Esophagus squamous epithelium (tissue), 5 donors: ENCODE results near the gene PDZRN3. TPM values are rescaled to one million over a fixed set of nuclear protein-coding genes. Genes with fewer than 3 reads are reported as not detected.

ENCODE experiments used
- DNase-seq: peaks from one replicate; lab custom pipeline; 2025; lab: John Stamatoyannopoulos, UW
- H3K27ac ChIP-seq, 4 donors: fragments of 200-600 bp; sonication (generic); one replicate each; pipeline ENCODE4 v1.5.1; 2016 to 2019; ENCODE audit warnings: mild to moderate bottlenecking in 1 of 4
- H3K27me3 ChIP-seq, 4 donors: fragments of 200-600 bp; sonication (generic); 1 replicate in 3 of 4; 2 replicates in 1 of 4; pipeline versions ENCODE4 v1.5.1 to v1.6.0; 2017 to 2021; ENCODE audit warnings: antibody characterized with exemption in 1 of 4
- H3K36me3 ChIP-seq, 3 donors: fragments of 200-600 bp; sonication (generic); one replicate each; pipeline ENCODE4 v1.5.1; 2016 to 2019
- H3K4me1 ChIP-seq, 3 donors: fragments of 200-600 bp; sonication (generic); one replicate each; pipeline ENCODE4 v1.5.1; 2017 to 2019
- H3K4me3 ChIP-seq, 4 donors: fragments of 200-600 bp; sonication (generic); 1 replicate in 3 of 4; 2 replicates in 1 of 4; pipeline ENCODE4 v1.5.1; 2016 to 2019; ENCODE audit warnings: mild to moderate bottlenecking in 2 of 4, moderate library complexity in 1 of 4
- H3K9me3 ChIP-seq, 3 donors: fragments of 200-600 bp; sonication (generic); one replicate each; pipeline ENCODE4 v1.5.1; 2016 to 2019
- CTCF ChIP-seq, 6 experiments: fragments of 450-650 bp in 4 of 6; fragments of 200-600 bp in 2 of 6; sonication (generic) in 2 of 6; IDR thresholded peaks; one replicate each; pipeline ENCODE4 v1.5.1; 2016 to 2019; ENCODE audit warnings: antibody characterized with exemption in 6 of 6, mild to moderate bottlenecking in 4 of 6, moderate library complexity in 4 of 6
- POLR2A ChIP-seq, 4 donors: fragments of 450-650 bp; IDR thresholded peaks; one replicate each; pipeline ENCODE4 v1.6.1; 2017; ENCODE audit warnings: antibody characterized with exemption in 4 of 4, mild to moderate bottlenecking in 4 of 4, moderate library complexity in 3 of 4
- WGBS, 2 donors: methylation state at CpG; one replicate each; pipeline ENCODE4 v1.1.5; 2018; 5-methylcytosine and 5-hydroxymethylcytosine counted together
- intact Hi-C: fragments of 100-400 bp; cut with DNase I; formaldehyde crosslinking; loops from one replicate; pipeline ENCODE4 v1.15.0; 2022
- total RNA-seq, 4 donors: library from RNA; depleted of rRNA; stranded (reverse); fragments of >200 nt; gene quantifications; one replicate each; pipeline ENCODE4 v1.1.0, GENCODE V29; 2016
- donor health status: DM: yes; HTN: yes; CAD: no.

PDZRN3 gene
- total RNA-seq, 4 donors from 2014 or later = 22.1 to 54.9 (median 38.9) TPM

- intact Hi-C loops = loop anchor here (5.0 to 10.0 kb wide), 2 partner anchors 397 to 564 kb away; no protein-coding TSS in a partner anchor
- no peaks in the 10 kb centered on the region for H3K27me3 ChIP-seq
- WGBS, 2 donors = 69 to 81% methylated on average over 10 to 14 of the region's 23 CpGs
- H3K4me3 ChIP-seq = no peak overlapping the region
- no peaks in the 10 kb centered on the region for H3K36me3 ChIP-seq
- no peak overlapping the region for H3K27ac ChIP-seq
- H3K9me3 ChIP-seq = no peaks in the 10 kb centered on the region
- H3K4me1 ChIP-seq = peaks cover 0 to 23% (median 0%) of the 10 kb centered on the region in 3 donors
- TF ChIP-seq CTCF (IDR thresholded peaks at IDR 0.05) = no peak
- no peak for TF ChIP-seq POLR2A (IDR thresholded peaks at IDR 0.05)
- no peak for DNase-seq
Measured at GRCh38 chr3:73498764-73499622, 125.7 kb downstream of the PDZRN3 start.

- TF ChIP-seq CTCF (IDR thresholded peaks at IDR 0.05) = no peak
- no peak for TF ChIP-seq POLR2A (IDR thresholded peaks at IDR 0.05)
- WGBS, 2 donors = 85 to 89% methylated on average over 12 to 13 of the region's 13 CpGs
- Histone ChIP-seq H3K4me1 (peaks cover 0 to 34% (median 3%) of the 10 kb centered on the region in 3 donors), H3K9me3 (no peaks in the 10 kb centered on the region), H3K27ac (no peak overlapping the region), H3K27me3 (no peaks in the 10 kb centered on the region), H3K36me3 (no peaks in the 10 kb centered on the region), H3K4me3 (no peak overlapping the region)
- DNase-seq = no peak
- intact Hi-C loops = loop anchor here (5.0 to 10.0 kb wide), 2 partner anchors 396 to 563 kb away; no protein-coding TSS in a partner anchor
Measured at GRCh38 chr3:73497646-73498406, 126.9 kb downstream of the PDZRN3 start.

GRCh38 chr3:73493543-73494308, 131.0 kb downstream of the PDZRN3 start:
- TF ChIP-seq CTCF (IDR thresholded peaks at IDR 0.05) = no peak
- no peak for TF ChIP-seq POLR2A (IDR thresholded peaks at IDR 0.05)
- H3K36me3 ChIP-seq = no peaks in the 10 kb centered on the region
- H3K27me3 ChIP-seq = no peaks in the 10 kb centered on the region
- intact Hi-C loops = loop anchor here (10.0 kb wide), 1 partner anchor 559 kb away; no protein-coding TSS in a partner anchor
- DNase-seq = no peak
- no peaks in the 10 kb centered on the region for H3K9me3 ChIP-seq
- H3K4me3 ChIP-seq = no peak overlapping the region
- H3K4me1 ChIP-seq = peaks cover 0 to 27% (median 9%) of the 10 kb centered on the region in 3 donors
- peak overlapping the region in 1 of 4 donors; percentile 6 for H3K27ac ChIP-seq
- 63 to 66% methylated on average over 7 of the region's 7 CpGs for WGBS, 2 donors

GRCh38 chr3:73492186-73492585, 132.6 kb downstream of the PDZRN3 start:
- H3K36me3 ChIP-seq = no peaks in the 10 kb centered on the region
- TF ChIP-seq POLR2A (IDR thresholded peaks at IDR 0.05) = no peak
- no peak for TF ChIP-seq CTCF (IDR thresholded peaks at IDR 0.05)
- no peaks in the 10 kb centered on the region for H3K9me3 ChIP-seq
- no peaks in the 10 kb centered on the region for H3K27me3 ChIP-seq
- H3K4me1 ChIP-seq = peaks cover 0 to 27% (median 9%) of the 10 kb centered on the region in 3 donors
- H3K4me3 ChIP-seq = no peak overlapping the region
- intact Hi-C loops = loop anchor here (10.0 kb wide), 1 partner anchor 557 kb away; no protein-coding TSS in a partner anchor
- H3K27ac ChIP-seq = no peak overlapping the region
- DNase-seq = no peak
- 67 to 73% methylated on average over 4 to 5 of the region's 5 CpGs for whole genome bisulfite sequencing, 2 donors
